NCI-H82 (cell line): ENCODE results near the gene MZF1.
"Not testable (repeated sequence)": the region's sequence is repeated elsewhere in the genome, so short reads cannot be mapped to it uniquely, and the experiment has no call there.

Experiments
- DNase-seq: peaks from one replicate; lab custom pipeline; 2025; lab: John Stamatoyannopoulos, UW

The MZF1 gene

GRCh38 chr19:58555369-58555885, 17.7 kb downstream of the MZF1 start:
- DNase-seq: no peak

GRCh38 chr19:58554494-58555368, 18.4 kb downstream of the MZF1 start, which contains the start of gene CHMP2A:
Gene CHMP2A, minus strand, starts transcription at chr19:58555105. Its CDS starts 893 bp downstream, at chr19:58554212.
- DNase-seq: no peak

GRCh38 chr19:58553799-58554493, 19.2 kb downstream of the MZF1 start:
- no peak for DNase-seq

DNA sequence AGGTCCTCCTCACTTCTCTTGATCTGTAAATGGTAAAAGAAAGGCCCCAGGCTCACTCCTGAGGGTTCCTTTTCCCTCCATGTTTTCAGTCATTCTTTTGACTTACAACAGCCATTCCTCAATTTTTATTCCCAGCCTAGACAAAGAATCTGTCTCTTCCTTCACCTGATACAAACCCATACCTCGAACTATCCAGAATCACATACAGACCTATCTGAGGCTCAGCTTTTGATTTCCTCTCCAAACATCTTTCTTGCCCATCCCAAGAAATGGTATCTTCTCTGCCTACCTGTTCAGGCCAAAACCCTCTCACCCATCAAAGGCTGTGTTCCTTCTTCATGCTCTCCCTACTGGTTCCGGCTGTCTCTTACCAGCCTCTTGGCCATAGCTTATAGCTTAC, 20.5 kb downstream of the MZF1 start:
- no peak for DNase-seq

DNA sequence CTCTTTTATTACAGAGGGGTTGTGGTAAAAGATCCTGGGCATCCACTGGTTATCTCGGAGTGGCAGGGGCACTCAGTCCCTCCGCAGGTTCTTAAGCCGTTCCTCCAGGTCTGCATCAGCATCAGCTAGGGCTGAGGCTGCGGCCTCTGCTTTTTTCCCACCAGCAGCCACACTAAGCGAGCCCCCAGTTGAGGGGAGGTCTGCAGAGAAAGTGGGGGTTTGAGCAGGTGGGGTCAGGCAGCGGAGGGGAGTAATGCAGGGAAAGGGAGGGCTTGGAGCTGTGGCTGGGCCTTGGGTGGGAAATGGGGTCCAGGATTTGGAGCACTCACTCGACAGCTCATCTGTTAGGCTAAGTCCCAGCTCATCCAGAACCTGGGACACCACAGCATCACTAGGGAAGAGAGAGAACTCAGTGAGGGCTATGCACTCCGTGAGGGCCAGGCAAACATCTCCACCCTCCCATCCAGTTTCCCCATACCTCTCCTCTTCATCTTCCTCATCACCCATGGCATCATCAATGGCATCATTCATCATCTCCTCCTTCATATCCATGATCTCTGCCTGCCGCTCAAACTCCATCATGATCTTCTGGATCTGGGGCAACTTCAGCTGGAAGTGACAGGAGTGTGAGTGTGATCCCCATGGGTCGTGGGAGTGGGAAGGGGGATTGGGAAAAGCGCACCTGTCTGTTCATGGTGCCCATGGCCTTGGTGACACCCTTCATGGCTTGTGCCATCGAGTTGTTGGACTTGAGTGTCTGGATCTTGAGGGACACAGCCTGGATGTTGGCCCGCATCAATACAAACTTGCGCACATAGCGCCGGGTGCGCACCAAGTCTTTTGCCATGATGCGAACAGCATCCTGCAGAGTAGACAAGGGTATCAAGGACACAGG, 21.3 kb downstream of the MZF1 start:
- DNase-seq: no peak

DNA sequence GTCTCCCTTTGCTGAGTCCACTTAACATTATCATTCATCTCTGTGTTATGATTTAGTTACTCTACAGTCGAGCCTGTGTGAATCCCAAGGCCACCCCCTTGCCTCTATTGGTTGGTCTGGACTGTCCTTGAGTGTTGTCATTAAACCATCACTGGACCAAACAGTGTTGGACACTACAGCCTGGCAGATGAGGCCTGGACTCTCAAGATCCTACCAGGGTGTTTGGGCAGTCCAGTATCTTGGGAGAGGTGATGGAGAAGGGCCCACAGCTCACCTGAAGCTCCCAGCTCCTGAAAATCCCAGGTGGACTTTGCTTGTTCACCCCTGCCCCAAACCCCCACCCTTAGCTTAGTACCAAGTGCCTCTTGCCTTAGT, 22.0 kb downstream of the MZF1 start:
- DNase-seq: no peak

DNA sequence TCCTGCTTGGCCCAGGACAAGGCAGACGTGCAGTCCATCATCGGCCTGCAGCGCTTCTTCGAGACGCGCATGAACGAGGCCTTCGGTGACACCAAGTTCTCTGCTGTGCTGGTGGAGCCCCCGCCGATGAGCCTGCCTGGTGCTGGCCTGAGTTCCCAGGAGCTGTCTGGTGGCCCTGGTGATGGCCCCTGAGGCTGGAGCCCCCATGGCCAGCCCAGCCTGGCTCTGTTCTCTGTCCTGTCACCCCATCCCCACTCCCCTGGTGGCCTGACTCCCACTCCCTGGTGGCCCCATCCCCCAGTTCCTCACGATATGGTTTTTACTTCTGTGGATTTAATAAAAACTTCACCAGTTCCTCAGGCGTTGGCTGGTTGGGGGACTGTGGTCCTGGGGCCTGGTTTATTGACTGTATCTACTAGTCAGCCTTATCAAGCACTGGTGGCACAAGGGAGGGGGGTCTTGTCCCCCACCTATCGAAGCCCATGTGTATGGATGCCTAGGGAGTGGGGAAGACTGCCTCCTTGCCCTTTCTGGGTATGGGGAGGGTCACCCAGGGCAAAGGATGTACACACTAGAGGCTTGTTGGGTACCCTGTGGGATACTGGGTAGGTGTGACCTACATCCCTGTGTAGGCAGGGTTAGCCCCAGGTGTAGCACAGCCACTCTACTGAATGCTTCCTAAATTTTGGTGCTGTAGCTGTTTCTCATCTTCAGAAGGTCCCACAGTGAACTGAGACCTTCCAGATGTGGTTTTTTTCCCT, 22.6 kb downstream of the MZF1 start:
- no peak for DNase-seq

GRCh38 chr19:58549664-58550361, 23.3 kb downstream of the MZF1 start:
- DNase-seq: no peak

GRCh38 chr19:58548859-58549663, 24.1 kb downstream of the MZF1 start:
- no peak for DNase-seq

- no peak for DNase-seq
Measured at GRCh38 chr19:58547323-58548312, 25.5 kb downstream of the MZF1 start.

DNA sequence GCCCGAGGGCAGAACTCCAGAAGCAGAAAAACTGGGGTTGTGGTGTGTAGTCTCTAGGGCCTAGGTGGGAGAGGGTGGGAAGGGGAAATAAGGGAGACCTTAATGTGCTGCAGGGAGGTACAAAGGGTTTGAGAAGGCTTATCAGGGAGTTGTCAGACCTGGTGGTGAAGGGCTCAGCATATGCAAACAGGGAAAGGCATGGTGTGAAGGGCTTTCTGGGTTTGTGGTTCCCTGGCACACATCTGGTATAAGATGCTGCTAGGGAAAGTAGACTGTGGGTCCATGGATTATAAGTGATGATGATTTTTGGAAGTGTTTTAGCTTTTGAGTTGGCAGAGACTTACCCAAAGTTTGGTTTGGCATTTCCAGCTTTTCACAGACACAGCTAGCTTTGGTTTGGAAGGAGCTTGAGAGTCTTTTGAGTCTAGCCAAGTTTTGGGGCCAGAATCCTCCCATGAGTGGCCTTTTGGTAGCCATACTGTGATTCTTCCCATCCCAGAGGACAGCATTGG, 27.1 kb downstream of the MZF1 start:
- no peak for DNase-seq

DNA sequence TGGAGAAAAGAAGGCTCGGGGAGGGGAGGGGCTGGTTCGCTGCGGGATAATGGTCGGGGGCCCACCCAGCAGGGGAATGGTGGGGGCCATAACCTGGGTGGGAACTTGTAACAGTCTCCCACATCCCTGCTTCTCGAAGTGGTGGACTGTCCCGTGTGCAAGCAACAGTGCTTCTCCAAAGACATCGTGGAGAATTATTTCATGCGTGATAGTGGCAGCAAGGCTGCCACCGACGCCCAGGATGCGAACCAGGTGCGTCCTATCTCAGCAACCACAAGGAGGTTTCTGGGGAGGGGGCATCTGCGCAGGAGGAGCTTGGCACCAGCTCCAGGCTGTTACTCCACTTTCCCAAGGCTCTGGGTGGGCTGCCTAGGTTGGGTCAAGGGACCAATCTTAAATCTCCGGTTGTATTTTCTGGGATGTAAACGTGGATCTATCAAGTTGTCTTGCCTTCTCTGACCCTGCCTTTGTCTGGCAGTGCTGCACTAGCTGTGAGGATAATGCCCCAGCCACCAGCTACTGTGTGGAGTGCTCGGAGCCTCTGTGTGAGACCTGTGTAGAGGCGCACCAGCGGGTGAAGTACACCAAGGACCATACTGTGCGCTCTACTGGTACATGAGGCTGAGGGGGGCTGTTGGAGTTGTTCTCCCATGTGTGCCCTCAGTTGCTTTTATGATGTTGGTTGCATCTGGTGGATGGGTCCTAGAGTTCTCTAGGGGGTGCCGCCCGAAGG, 27.7 kb downstream of the MZF1 start:
- DNase-seq: no peak

DNA sequence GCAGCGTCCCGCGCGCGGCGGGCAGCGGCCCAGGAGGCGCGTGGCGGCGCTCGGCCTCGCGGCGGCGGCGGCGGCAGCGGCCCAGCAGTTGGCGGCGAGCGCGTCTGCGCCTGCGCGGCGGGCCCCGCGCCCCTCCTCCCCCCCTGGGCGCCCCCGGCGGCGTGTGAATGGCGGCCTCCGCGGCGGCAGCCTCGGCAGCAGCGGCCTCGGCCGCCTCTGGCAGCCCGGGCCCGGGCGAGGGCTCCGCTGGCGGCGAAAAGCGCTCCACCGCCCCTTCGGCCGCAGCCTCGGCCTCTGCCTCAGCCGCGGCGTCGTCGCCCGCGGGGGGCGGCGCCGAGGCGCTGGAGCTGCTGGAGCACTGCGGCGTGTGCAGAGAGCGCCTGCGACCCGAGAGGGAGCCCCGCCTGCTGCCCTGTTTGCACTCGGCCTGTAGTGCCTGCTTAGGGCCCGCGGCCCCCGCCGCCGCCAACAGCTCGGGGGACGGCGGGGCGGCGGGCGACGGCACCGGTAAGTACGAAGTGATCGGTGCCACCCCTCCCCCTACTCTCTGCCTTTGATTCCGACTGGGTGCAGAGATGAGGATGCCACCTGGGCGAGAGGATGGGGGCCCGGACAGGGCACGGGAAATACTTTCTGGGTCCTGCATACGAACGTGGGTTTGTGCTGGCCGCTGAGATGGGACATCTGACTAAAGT, 28.4 kb downstream of the MZF1 start:
- no peak for DNase-seq

DNA sequence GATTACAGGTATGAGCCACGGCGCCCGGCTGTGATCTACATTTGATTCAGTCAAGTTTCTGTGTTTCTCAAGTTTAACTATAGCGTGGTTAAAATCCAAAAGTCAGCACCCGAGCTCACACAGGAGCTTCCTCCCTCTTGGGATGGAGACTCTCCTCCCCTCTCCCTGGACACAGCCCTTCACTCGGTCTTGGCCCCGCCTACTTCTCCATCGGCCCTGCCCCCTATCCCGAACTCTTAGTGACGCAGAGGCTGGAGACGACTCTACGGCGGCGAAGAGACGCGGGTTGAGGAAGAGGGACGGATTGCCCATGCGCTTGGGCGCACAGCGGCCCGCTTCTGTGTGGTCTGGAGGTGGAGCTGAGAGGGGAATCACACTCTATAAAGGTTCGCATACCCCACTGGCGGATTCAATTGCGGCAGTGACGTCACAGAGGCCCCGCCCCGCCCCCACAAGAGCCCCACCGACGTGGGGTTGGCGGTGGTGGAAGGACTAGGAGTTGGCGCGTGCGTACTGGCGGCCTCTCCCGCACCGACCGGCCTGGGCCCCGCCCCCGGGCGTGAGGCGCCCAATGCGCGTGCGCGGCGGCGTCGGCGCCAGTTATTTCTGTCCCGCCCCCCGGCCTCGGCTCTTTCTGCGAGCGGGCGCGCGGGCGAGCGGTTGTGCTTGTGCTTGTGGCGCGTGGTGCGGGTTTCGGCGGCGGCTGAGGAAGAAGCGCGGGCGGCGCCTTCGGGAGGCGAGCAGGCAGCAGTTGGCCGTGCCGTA, 29.1 kb downstream of the MZF1 start, which contains the start of gene TRIM28:
TRIM28 (plus strand) TSS at position 239 of the 765 bp plus-strand sequence. CDS start 694 bp downstream, outside the sequence.
- no peak for DNase-seq

DNA sequence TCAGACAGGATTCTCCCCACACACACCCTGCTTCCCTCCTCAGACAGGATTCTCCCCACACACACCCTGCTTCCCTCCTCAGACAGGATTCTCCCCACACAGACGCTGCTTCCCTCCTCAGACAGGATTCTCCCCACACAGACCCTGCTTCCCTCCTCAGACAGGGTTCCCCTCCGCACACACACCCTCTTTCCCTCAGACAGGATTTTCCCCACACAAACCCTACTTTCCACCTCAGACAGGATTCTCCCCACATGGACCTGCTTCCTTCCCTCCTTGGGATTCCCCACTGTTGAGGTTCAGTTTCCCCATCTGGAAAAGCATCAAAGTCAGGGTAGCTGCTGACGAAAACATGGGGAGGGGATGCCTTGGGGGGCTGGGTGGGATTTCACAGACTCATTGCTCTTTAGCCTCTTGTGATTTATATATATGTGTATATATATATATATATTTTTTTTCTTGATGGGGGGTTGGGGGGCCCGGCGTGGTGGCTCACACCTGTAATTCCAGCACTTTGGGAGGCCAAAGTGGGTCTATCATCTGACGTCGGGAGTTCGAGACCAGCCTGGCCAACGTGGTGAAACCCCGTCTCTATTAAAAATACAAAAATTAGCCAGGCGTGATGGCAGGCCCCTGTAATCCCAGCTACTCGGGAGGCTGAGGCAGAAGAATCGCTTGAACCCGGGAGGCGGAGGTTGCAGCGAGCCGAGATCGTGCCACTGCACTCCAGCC, 30.3 kb downstream of the MZF1 start:
- not testable (repeated sequence) for DNase-seq
